ENCODE measurements around the gene SH3D19.

SH3D19 gene

GRCh38 chr4:151358266-151358665 is 32.9 kb upstream of the SH3D19 start:
- no peak for DNase-seq (ENCODE audit: extremely low read depth, insufficient read length)
- H3K4me3 ChIP-seq (replicated peaks; ENCODE audit: low read depth, low read length) = no peak overlapping the region
- no peaks in the 10 kb centered on the region for H3K36me3 ChIP-seq (ENCODE audit: control insufficient read depth, insufficient read depth, low read length)
- no peak for TF ChIP-seq CTCF (IDR thresholded peaks at IDR 0.05; ENCODE audit: insufficient read depth, low read length, poor library complexity, severe bottlenecking)
- no peaks in the 10 kb centered on the region; the same call in 1 of the 2 replicates for H3K27me3 ChIP-seq (replicated peaks; ENCODE audit: control insufficient read depth, insufficient read depth, low read length)

GRCh38 chr4:151356510-151356909 is 31.1 kb upstream of the SH3D19 start:
- H3K36me3 ChIP-seq (ENCODE audit: control insufficient read depth, insufficient read depth, low read length) = no peaks in the 10 kb centered on the region
- DNase-seq (ENCODE audit: extremely low read depth, insufficient read length) = no peak
- TF ChIP-seq CTCF (IDR thresholded peaks at IDR 0.05; ENCODE audit: insufficient read depth, low read length, poor library complexity, severe bottlenecking) = no peak
- H3K4me3 ChIP-seq (replicated peaks; ENCODE audit: low read depth, low read length) = no peak overlapping the region
- H3K27me3 ChIP-seq (replicated peaks; ENCODE audit: control insufficient read depth, insufficient read depth, low read length) = no peaks in the 10 kb centered on the region; the same call in none of the 2 replicates

GRCh38 chr4:151355155-151355554 is 29.8 kb upstream of the SH3D19 start:
- DNase-seq (ENCODE audit: extremely low read depth, insufficient read length) = no peak
- TF ChIP-seq CTCF (IDR thresholded peaks at IDR 0.05; ENCODE audit: insufficient read depth, low read length, poor library complexity, severe bottlenecking) = no peak
- Histone ChIP-seq H3K4me3 (replicated peaks; ENCODE audit: low read depth, low read length) (no peak overlapping the region), H3K27me3 (replicated peaks; ENCODE audit: control insufficient read depth, insufficient read depth, low read length) (no peaks in the 10 kb centered on the region; the same call in none of the 2 replicates), H3K36me3 (ENCODE audit: control insufficient read depth, insufficient read depth, low read length) (no peaks in the 10 kb centered on the region)

GRCh38 chr4:151347490-151348235 is 22.3 kb upstream of the SH3D19 start:
- H3K27me3 ChIP-seq (replicated peaks; ENCODE audit: control insufficient read depth, insufficient read depth, low read length) = no peaks in the 10 kb centered on the region; the same call in 1 of the 2 replicates
- H3K36me3 ChIP-seq (ENCODE audit: control insufficient read depth, insufficient read depth, low read length) = no peaks in the 10 kb centered on the region
- no peak for DNase-seq (ENCODE audit: extremely low read depth, insufficient read length)
- no peak for TF ChIP-seq CTCF (IDR thresholded peaks at IDR 0.05; ENCODE audit: insufficient read depth, low read length, poor library complexity, severe bottlenecking)
- no peak overlapping the region for H3K4me3 ChIP-seq (replicated peaks; ENCODE audit: low read depth, low read length)

- no peaks in the 10 kb centered on the region for H3K27me3 ChIP-seq (replicated peaks; ENCODE audit: control insufficient read depth, insufficient read depth, low read length)
- H3K4me3 ChIP-seq (replicated peaks; ENCODE audit: low read depth, low read length) = no peak overlapping the region
- DNase-seq (ENCODE audit: extremely low read depth, insufficient read length) = no peak
- H3K36me3 ChIP-seq (ENCODE audit: control insufficient read depth, insufficient read depth, low read length) = no peaks in the 10 kb centered on the region
- no peak for TF ChIP-seq CTCF (IDR thresholded peaks at IDR 0.05; ENCODE audit: insufficient read depth, low read length, poor library complexity, severe bottlenecking)
These were observed 19.5 kb upstream of the SH3D19 start for GRCh38 chr4:151344948-151345347.
